Measurements from ENCODE around the gene ZNF445.
A peak's percentile ranks its signal among the peaks of the same experiment; 100 is the strongest.

The ZNF445 gene

GRCh38 chr3:44442596-44443309, 34.7 kb downstream of the ZNF445 start:
- no peak overlapping the region for H3K18ac ChIP-seq (ENCODE audit: low read length)
- WGBS (ENCODE audit: extremely low coverage, insufficient coverage, low lambda C conversion rate): no CpG with 5 or more reads among the region's 2 CpGs

GRCh38 chr3:44439499-44440295, 37.8 kb downstream of the ZNF445 start:
- H3K18ac ChIP-seq (ENCODE audit: low read length): no peak overlapping the region
- no peaks in the 10 kb centered on the region for H3K27me3 ChIP-seq (ENCODE audit: insufficient read depth, low read length, poor library complexity)
- no peak overlapping the region for H3K4me2 ChIP-seq (ENCODE audit: low read length)
- H3K4me3 ChIP-seq (ENCODE audit: low read length): no peak overlapping the region
- no peaks in the 10 kb centered on the region for H3K79me1 ChIP-seq (ENCODE audit: low read length)
- DNase-seq: no peak
- no peak overlapping the region for H3K9ac ChIP-seq (ENCODE audit: low read length)
- no peak overlapping the region for H3K56ac ChIP-seq (ENCODE audit: low read length)
- H3K36me3 ChIP-seq (ENCODE audit: control insufficient read depth, insufficient read depth, low read length): no peaks in the 10 kb centered on the region
- no peaks in the 10 kb centered on the region for H3K79me2 ChIP-seq (ENCODE audit: control insufficient read depth, insufficient read depth, low read length)
- H2BK5ac ChIP-seq (ENCODE audit: low read length): no peak overlapping the region
- no CpG with 5 or more reads among the region's 7 CpGs for WGBS (ENCODE audit: extremely low coverage, insufficient coverage, low lambda C conversion rate)
- no peak overlapping the region for H2BK120ac ChIP-seq (ENCODE audit: low read depth, low read length)
- no peaks in the 10 kb centered on the region for H3K4me1 ChIP-seq (ENCODE audit: control insufficient read depth, low read depth, low read length)
- no peak overlapping the region for H3K4ac ChIP-seq (ENCODE audit: low read depth, low read length)
- H4K8ac ChIP-seq (ENCODE audit: low read depth, low read length): no peak overlapping the region
- H2AK5ac ChIP-seq (ENCODE audit: low read length): no peak overlapping the region
- H3K23ac ChIP-seq (ENCODE audit: low read length): no peak overlapping the region
- no peak overlapping the region for H4K5ac ChIP-seq (ENCODE audit: low read length)
- H3K27ac ChIP-seq (ENCODE audit: low read depth, low read length): no peak overlapping the region
- H2BK15ac ChIP-seq (replicated peaks; ENCODE audit: low read depth): no peak overlapping the region

More at GRCh38 chr3:44442596-44443309, 34.7 kb downstream of the ZNF445 start:
- no peak overlapping the region for H4K8ac ChIP-seq (ENCODE audit: low read depth, low read length)
- no peaks in the 10 kb centered on the region for H3K4me1 ChIP-seq (ENCODE audit: control insufficient read depth, low read depth, low read length)
- H3K4me2 ChIP-seq (ENCODE audit: low read length): no peak overlapping the region
- no peaks in the 10 kb centered on the region for H3K27me3 ChIP-seq (ENCODE audit: insufficient read depth, low read length, poor library complexity)
- H3K36me3 ChIP-seq (ENCODE audit: control insufficient read depth, insufficient read depth, low read length): peaks cover 7% of the 10 kb centered on the region
- H4K5ac ChIP-seq (ENCODE audit: low read length): no peak overlapping the region
- H3K56ac ChIP-seq (ENCODE audit: low read length): no peak overlapping the region
- no peak overlapping the region for H3K4me3 ChIP-seq (ENCODE audit: low read length)
- H3K4ac ChIP-seq (ENCODE audit: low read depth, low read length): no peak overlapping the region
- no peak overlapping the region for H2AK5ac ChIP-seq (ENCODE audit: low read length)
- H3K79me1 ChIP-seq (ENCODE audit: low read length): no peaks in the 10 kb centered on the region
- H2BK5ac ChIP-seq (ENCODE audit: low read length): no peak overlapping the region
- H3K9ac ChIP-seq (ENCODE audit: low read length): no peak overlapping the region
- no peaks in the 10 kb centered on the region for H3K79me2 ChIP-seq (ENCODE audit: control insufficient read depth, insufficient read depth, low read length)
- no peak overlapping the region for H3K27ac ChIP-seq (ENCODE audit: low read depth, low read length)
- H3K23ac ChIP-seq (ENCODE audit: low read length): no peak overlapping the region
- no peak overlapping the region for H2BK120ac ChIP-seq (ENCODE audit: low read depth, low read length)
- H2BK15ac ChIP-seq (replicated peaks; ENCODE audit: low read depth): no peak overlapping the region
- DNase-seq: no peak

GRCh38 chr3:44437800-44438199, 39.7 kb downstream of the ZNF445 start:
- no peak overlapping the region for H3K4me2 ChIP-seq (ENCODE audit: low read length)

GRCh38 chr3:44436181-44436580, 41.3 kb downstream of the ZNF445 start:
- H3K4me2 ChIP-seq (ENCODE audit: low read length): no peak overlapping the region
- no peaks in the 10 kb centered on the region for H3K79me2 ChIP-seq (ENCODE audit: control insufficient read depth, insufficient read depth, low read length)
- no peak overlapping the region for H2BK120ac ChIP-seq (ENCODE audit: low read depth, low read length)
- H4K8ac ChIP-seq (ENCODE audit: low read depth, low read length): no peak overlapping the region
- H3K4me1 ChIP-seq (ENCODE audit: control insufficient read depth, low read depth, low read length): no peaks in the 10 kb centered on the region
- H2AK5ac ChIP-seq (ENCODE audit: low read length): no peak overlapping the region
- H4K5ac ChIP-seq (ENCODE audit: low read length): no peak overlapping the region
- no peak overlapping the region for H3K56ac ChIP-seq (ENCODE audit: low read length)
- H2BK5ac ChIP-seq (ENCODE audit: low read length): no peak overlapping the region
- H3K79me1 ChIP-seq (ENCODE audit: low read length): no peaks in the 10 kb centered on the region
- no CpG with 5 or more reads among the region's 1 CpG for WGBS (ENCODE audit: extremely low coverage, insufficient coverage, low lambda C conversion rate)
- H3K23ac ChIP-seq (ENCODE audit: low read length): no peak overlapping the region
- no peak overlapping the region for H3K9ac ChIP-seq (ENCODE audit: low read length)
- no peaks in the 10 kb centered on the region for H3K36me3 ChIP-seq (ENCODE audit: control insufficient read depth, insufficient read depth, low read length)
- H3K4ac ChIP-seq (ENCODE audit: low read depth, low read length): no peak overlapping the region
- H3K27ac ChIP-seq (ENCODE audit: low read depth, low read length): no peak overlapping the region
- no peak overlapping the region for H3K4me3 ChIP-seq (ENCODE audit: low read length)
- no peak overlapping the region for H3K18ac ChIP-seq (ENCODE audit: low read length)
- no peak overlapping the region for H2BK15ac ChIP-seq (replicated peaks; ENCODE audit: low read depth)
- no peaks in the 10 kb centered on the region for H3K27me3 ChIP-seq (ENCODE audit: insufficient read depth, low read length, poor library complexity)
- DNase-seq: peak; percentile 13

More at GRCh38 chr3:44437800-44438199, 39.7 kb downstream of the ZNF445 start:
- Histone ChIP-seq H2BK5ac (ENCODE audit: low read length) (no peak overlapping the region), H3K27me3 (ENCODE audit: insufficient read depth, low read length, poor library complexity) (no peaks in the 10 kb centered on the region), H2BK15ac (replicated peaks; ENCODE audit: low read depth) (no peak overlapping the region), H3K56ac (ENCODE audit: low read length) (no peak overlapping the region), H2BK120ac (ENCODE audit: low read depth, low read length) (no peak overlapping the region), H4K8ac (ENCODE audit: low read depth, low read length) (no peak overlapping the region), H3K9ac (ENCODE audit: low read length) (no peak overlapping the region), H3K4ac (ENCODE audit: low read depth, low read length) (no peak overlapping the region), H3K18ac (ENCODE audit: low read length) (no peak overlapping the region), H3K36me3 (ENCODE audit: control insufficient read depth, insufficient read depth, low read length) (no peaks in the 10 kb centered on the region), H2AK5ac (ENCODE audit: low read length) (no peak overlapping the region), H3K27ac (ENCODE audit: low read depth, low read length) (no peak overlapping the region), H4K5ac (ENCODE audit: low read length) (no peak overlapping the region), H3K4me1 (ENCODE audit: control insufficient read depth, low read depth, low read length) (no peaks in the 10 kb centered on the region), H3K79me1 (ENCODE audit: low read length) (no peaks in the 10 kb centered on the region), H3K4me3 (ENCODE audit: low read length) (no peak overlapping the region), H3K79me2 (ENCODE audit: control insufficient read depth, insufficient read depth, low read length) (no peaks in the 10 kb centered on the region), H3K23ac (ENCODE audit: low read length) (no peak overlapping the region)
- no peak for DNase-seq
- WGBS (ENCODE audit: extremely low coverage, insufficient coverage, low lambda C conversion rate): no CpG with 5 or more reads among the region's 7 CpGs

- Histone ChIP-seq H4K8ac (ENCODE audit: low read depth, low read length) (no peak overlapping the region), H3K27ac (ENCODE audit: low read depth, low read length) (no peak overlapping the region), H3K18ac (ENCODE audit: low read length) (no peak overlapping the region), H3K9ac (ENCODE audit: low read length) (no peak overlapping the region), H2BK120ac (ENCODE audit: low read depth, low read length) (no peak overlapping the region), H3K36me3 (ENCODE audit: control insufficient read depth, insufficient read depth, low read length) (no peaks in the 10 kb centered on the region), H3K27me3 (ENCODE audit: insufficient read depth, low read length, poor library complexity) (no peaks in the 10 kb centered on the region), H3K4ac (ENCODE audit: low read depth, low read length) (no peak overlapping the region), H4K5ac (ENCODE audit: low read length) (no peak overlapping the region), H3K4me1 (ENCODE audit: control insufficient read depth, low read depth, low read length) (no peaks in the 10 kb centered on the region), H2BK15ac (replicated peaks; ENCODE audit: low read depth) (no peak overlapping the region), H3K23ac (ENCODE audit: low read length) (no peak overlapping the region), H2AK5ac (ENCODE audit: low read length) (no peak overlapping the region), H3K79me2 (ENCODE audit: control insufficient read depth, insufficient read depth, low read length) (no peaks in the 10 kb centered on the region), H2BK5ac (ENCODE audit: low read length) (no peak overlapping the region), H3K56ac (ENCODE audit: low read length) (no peak overlapping the region), H3K4me2 (ENCODE audit: low read length) (no peak overlapping the region), H3K79me1 (ENCODE audit: low read length) (no peaks in the 10 kb centered on the region), H3K4me3 (ENCODE audit: low read length) (no peak overlapping the region)
- DNase-seq: no peak
- no CpG with 5 or more reads among the region's 5 CpGs for WGBS (ENCODE audit: extremely low coverage, insufficient coverage, low lambda C conversion rate)
Observed at GRCh38 chr3:44434834-44435510, 42.5 kb downstream of the ZNF445 start.

Data from mesendoderm (in vitro differentiated cells).